Neural cell (in vitro differentiated cells): ENCODE results near the gene SMARCC1.

Experiments
- EP300 ChIP-seq: fragments of 450-650 bp; conservative IDR thresholded peaks from 2 replicates; pipeline ENCODE4 v1.6.1; 2014; ENCODE audit warnings: antibody characterized with exemption, mild to moderate bottlenecking, moderate library complexity; ENCODE audit not compliant: poor library complexity, severe bottlenecking
- EZH2 ChIP-seq: fragments of 200-600, 300-800 bp; shearing (Covaris generic), sonication (generic); IDR thresholded peaks from 2 replicates; pipeline ENCODE4 v1.6.1; 2014; ENCODE audit warnings: antibody characterized with exemption, low read length, borderline replicate concordance, mild to moderate bottlenecking; ENCODE audit not compliant: insufficient read depth, poor library complexity, severe bottlenecking
- POLR2AphosphoS5 ChIP-seq: IDR thresholded peaks from 2 replicates; pipeline ENCODE4 v1.6.1; 2012
- RAD21 ChIP-seq: fragments of 450-650 bp; conservative IDR thresholded peaks from 2 replicates; pipeline ENCODE4 v1.6.1; 2014; ENCODE audit warnings: antibody characterized with exemption, mild to moderate bottlenecking, moderate library complexity
- TAF1 ChIP-seq: IDR thresholded peaks from 2 replicates; pipeline ENCODE4 v1.6.1; 2012; ENCODE audit warnings: low read depth
- TF ChIP-seq, protein P1 (sequence below): fragments of 450-650 bp; IDR thresholded peaks from 2 replicates; pipeline ENCODE4 v1.5.1; 2014; ENCODE audit warnings: antibody characterized with exemption, mild to moderate bottlenecking, moderate library complexity; ENCODE audit not compliant: poor library complexity, severe bottlenecking
- TF ChIP-seq, protein P2 (sequence below): IDR thresholded peaks from 2 replicates; pipeline ENCODE4 v1.6.1; 2012; ENCODE audit warnings: borderline replicate concordance

DNA sequence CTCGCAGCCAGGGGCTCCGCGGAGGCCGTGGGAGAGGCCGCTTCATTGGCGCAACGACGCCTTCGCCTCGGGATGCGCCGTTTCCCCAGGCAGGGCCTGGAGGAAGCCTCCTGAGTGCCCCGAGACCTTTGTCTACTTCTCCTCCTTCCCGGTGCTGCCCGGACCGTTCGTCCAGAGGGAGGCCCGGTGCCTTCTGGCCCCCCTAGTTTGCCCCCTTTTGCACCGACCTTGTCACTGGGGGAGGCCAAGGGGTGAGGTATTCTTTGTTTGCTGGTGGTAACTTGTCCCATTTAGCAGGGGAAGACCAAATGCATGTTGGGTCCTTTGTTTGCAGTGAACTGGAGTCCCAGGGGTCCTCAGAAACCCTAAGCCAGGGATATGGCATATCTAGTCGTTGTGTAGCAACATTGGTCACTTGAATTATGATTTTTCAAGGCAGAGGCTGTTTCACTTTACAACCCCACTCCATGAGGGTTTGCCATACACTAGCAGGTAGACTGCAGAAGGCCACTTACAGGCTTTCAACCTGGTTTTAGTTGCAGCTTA lies 21.9 kb upstream of the SMARCC1 start:
- no peak for TF ChIP-seq POLR2AphosphoS5
- TF ChIP-seq, protein P1, sequence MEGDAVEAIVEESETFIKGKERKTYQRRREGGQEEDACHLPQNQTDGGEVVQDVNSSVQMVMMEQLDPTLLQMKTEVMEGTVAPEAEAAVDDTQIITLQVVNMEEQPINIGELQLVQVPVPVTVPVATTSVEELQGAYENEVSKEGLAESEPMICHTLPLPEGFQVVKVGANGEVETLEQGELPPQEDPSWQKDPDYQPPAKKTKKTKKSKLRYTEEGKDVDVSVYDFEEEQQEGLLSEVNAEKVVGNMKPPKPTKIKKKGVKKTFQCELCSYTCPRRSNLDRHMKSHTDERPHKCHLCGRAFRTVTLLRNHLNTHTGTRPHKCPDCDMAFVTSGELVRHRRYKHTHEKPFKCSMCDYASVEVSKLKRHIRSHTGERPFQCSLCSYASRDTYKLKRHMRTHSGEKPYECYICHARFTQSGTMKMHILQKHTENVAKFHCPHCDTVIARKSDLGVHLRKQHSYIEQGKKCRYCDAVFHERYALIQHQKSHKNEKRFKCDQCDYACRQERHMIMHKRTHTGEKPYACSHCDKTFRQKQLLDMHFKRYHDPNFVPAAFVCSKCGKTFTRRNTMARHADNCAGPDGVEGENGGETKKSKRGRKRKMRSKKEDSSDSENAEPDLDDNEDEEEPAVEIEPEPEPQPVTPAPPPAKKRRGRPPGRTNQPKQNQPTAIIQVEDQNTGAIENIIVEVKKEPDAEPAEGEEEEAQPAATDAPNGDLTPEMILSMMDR: no peak
- TF ChIP-seq TAF1: no peak
- TF ChIP-seq EP300: peak; percentile 3
- TF ChIP-seq RAD21: no peak
- TF ChIP-seq EZH2: no peak
- TF ChIP-seq, protein P2, sequence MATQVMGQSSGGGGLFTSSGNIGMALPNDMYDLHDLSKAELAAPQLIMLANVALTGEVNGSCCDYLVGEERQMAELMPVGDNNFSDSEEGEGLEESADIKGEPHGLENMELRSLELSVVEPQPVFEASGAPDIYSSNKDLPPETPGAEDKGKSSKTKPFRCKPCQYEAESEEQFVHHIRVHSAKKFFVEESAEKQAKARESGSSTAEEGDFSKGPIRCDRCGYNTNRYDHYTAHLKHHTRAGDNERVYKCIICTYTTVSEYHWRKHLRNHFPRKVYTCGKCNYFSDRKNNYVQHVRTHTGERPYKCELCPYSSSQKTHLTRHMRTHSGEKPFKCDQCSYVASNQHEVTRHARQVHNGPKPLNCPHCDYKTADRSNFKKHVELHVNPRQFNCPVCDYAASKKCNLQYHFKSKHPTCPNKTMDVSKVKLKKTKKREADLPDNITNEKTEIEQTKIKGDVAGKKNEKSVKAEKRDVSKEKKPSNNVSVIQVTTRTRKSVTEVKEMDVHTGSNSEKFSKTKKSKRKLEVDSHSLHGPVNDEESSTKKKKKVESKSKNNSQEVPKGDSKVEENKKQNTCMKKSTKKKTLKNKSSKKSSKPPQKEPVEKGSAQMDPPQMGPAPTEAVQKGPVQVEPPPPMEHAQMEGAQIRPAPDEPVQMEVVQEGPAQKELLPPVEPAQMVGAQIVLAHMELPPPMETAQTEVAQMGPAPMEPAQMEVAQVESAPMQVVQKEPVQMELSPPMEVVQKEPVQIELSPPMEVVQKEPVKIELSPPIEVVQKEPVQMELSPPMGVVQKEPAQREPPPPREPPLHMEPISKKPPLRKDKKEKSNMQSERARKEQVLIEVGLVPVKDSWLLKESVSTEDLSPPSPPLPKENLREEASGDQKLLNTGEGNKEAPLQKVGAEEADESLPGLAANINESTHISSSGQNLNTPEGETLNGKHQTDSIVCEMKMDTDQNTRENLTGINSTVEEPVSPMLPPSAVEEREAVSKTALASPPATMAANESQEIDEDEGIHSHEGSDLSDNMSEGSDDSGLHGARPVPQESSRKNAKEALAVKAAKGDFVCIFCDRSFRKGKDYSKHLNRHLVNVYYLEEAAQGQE: peak; percentile 47
